ENCODE data around the gene TTC33. TPM values are rescaled to one million over a fixed set of nuclear protein-coding genes. Genes with fewer than 3 reads are reported as not detected.

The TTC33 gene
- total RNA-seq, 1 donor from 2014 or later: 19.3 TPM

DNA sequence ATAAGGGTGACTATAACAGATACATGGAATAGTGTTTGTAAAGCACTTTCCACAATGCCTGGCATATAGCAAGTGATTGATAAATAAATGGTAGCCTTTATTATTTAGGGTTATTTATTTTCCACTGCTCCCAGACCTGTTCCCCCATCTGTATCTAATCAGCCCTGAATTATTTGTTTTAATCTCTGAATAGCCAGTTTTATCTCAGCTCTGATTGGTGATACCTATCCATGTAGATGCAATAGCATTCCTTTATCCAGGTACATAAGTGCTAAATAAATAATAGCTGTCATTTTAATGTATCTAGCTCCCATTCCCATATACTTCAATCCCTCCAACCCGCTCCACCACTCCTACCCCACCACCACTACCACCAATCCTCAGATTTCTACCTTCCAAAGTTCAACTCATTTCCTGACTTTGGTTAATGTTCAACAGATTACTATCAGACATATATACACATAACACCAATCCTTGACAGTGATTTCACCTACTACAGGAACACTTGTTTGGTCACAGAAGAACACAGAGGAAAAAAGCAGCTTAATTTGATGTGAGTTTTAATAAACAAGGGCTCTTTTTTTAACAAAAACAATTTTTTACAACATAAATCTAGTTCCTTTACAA lies 28.4 kb upstream of the TTC33 start:
- intact Hi-C loops (cut with DNase I): no loop called here
- DNase-seq (ENCODE audit: missing footprints): no peak
- no peak for ATAC-seq

DNA sequence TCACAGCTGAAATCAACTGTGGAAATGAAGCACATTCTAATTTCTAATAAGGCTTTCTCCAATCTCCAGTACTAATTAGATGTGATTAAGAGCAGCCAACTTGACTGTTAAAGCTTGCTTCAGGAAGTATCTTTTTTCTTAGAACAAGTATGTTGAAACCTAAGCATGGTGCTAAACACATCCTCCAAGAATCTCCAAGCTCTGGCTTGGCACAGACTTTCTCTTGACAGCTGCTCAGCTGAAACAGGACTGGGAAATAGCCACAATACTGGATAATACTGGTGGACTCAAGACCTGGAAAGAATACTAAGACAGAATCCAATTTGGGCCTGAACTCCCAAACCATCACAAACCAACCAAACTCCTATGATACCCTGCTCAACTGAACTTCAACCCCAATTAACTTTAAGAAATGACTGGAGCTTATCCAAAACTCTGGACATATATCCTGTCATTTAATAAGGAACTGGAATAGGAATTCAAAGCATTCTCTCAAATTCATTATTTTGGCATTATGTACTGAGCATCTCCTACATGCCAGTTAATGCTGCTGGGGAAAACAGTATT lies 26.2 kb upstream of the TTC33 start:
- ATAC-seq: peak; percentile 94
- DNase-seq (ENCODE audit: missing footprints): no peak
- intact Hi-C loops (cut with DNase I): no loop called here

DNA sequence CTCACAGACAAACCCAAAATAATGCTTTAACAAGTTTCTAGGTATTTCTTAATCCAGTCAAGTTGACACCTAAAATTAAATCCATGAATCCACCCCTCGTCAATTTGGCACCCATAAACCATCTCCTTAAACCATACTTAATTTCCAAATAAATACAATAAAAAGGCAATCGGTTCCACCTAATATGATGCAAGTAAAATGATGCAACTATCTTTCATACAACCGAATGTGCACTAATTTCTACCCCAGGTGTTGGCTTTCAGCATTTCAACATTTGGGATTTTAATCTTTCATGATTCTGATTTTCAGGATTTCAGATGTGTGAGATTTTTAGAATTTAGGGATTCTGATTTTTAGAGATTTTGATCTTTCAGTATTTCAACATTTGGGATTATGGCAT lies 25.1 kb upstream of the TTC33 start:
- intact Hi-C loops (cut with DNase I): no loop called here
- DNase-seq (ENCODE audit: missing footprints) (no peak), ATAC-seq (no peak)

DNA sequence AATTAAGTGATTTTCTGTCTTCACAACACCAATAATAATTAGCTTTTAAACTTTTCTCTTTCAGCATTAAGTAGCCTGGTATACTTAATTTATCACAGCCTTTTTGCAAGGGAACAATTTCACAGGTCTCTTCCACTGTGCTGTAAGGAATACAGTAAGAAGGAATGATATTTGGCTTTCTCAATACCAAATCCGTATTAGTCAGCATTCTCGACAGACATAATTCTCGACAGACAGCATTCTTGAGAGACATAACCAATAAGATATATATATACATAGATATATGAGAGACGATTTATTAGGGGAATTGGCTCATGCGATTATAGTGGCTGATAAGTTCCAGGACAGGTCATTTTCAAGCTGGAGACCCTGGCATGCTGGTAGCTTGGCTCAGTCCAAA lies 24.4 kb upstream of the TTC33 start:
- DNase-seq (ENCODE audit: missing footprints) (no peak), ATAC-seq (no peak)
- intact Hi-C loops (cut with DNase I): no loop called here

DNA sequence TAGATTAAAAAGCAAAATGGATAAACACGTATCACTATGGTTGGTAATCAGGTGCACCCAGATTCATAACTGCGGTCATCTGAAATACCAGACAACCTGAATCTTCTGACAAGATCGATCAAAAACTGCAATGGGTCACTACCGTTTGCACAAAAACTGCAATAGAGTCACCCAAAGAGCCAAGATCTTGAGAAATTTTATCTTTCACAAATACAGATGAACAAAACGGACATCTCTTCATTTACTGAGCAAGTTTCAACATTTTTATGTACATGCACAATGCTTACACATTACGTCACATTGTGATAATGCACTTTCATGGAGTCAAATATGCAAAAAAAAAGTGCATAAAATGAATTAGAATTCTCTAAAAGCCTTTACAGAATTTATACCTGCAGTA lies 23.8 kb upstream of the TTC33 start:
- DNase-seq (ENCODE audit: missing footprints): no peak
- intact Hi-C loops (cut with DNase I): no loop called here
- ATAC-seq: no peak

DNA sequence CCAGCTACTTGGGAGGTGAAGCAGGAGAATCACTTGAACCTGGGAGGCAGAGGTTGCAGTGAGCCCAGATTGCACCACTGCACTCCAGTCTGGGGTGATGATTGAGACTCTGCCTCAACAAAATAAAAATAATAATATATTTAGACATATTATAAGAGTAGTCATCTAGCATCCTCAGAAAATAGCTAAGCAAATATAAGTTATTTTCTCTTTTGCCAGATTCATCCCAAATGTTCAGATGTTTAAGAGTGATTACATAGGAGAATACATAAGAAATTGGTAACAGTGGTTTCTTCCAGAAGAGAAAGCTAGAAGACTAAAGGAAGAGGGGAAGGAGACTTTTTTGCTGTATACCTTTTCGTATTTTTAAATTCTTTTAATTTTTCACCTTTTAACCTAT lies 22.4 kb upstream of the TTC33 start:
- intact Hi-C loops (cut with DNase I): no loop called here
- ATAC-seq: no peak
- no peak for DNase-seq (ENCODE audit: missing footprints)

DNA sequence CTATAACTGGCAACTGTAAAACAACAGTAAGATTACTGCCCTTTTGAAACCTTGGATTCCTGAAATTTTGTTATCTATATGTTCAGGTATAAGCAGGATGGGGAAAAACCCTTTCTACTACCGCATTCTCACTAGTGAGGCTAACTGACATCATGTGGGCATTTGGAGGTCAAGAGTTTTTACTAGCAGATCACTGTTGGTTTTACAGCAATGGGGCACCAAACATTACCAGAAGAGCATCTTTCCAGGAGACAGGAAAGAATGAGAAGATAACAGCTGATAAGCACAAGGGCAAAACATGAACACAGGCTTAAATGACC lies 20.9 kb upstream of the TTC33 start:
- intact Hi-C loops (cut with DNase I): no loop called here
- no peak for DNase-seq (ENCODE audit: missing footprints)
- ATAC-seq: no peak

DNA sequence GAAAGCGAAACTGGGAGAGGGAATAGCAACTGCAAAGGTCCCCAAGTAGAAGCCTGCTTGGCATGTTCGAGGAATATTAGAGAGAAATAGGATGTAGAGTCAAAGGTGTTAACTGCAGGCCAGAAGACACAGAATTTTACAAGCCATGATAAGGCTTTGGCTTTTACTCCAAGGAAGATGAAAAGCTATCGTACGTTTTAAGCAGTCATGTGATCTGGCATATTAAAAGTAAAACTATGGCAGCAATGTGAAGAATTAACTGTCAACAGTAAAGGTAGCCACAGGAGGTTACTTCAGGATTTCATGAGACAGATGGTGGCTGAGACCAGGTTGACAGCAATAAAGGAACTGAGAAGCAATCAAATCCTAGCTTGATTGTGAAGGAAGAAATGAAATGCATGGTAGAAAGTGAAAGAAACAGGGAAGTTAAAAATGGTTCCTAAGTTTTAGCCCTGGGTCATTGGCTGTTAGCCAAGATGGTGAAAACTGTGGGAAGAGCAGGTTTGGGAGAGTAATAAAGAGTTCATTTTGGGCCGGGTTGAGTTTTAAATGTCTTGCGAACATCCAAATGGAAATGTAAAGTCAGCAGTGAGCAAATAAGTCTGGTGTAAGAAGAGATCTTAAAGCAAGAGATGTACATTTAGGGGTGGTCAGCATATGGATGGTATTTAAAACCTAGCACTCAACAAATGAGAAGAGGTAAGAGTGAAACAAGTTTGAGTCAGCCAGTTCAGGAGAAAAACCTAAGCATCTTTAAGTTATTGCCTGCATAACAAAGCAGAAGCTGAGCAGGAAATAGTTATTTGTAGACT lies 20.3 kb upstream of the TTC33 start:
- intact Hi-C loops (cut with DNase I): no loop called here
- ATAC-seq (no peak), DNase-seq (ENCODE audit: missing footprints) (no peak)

DNA sequence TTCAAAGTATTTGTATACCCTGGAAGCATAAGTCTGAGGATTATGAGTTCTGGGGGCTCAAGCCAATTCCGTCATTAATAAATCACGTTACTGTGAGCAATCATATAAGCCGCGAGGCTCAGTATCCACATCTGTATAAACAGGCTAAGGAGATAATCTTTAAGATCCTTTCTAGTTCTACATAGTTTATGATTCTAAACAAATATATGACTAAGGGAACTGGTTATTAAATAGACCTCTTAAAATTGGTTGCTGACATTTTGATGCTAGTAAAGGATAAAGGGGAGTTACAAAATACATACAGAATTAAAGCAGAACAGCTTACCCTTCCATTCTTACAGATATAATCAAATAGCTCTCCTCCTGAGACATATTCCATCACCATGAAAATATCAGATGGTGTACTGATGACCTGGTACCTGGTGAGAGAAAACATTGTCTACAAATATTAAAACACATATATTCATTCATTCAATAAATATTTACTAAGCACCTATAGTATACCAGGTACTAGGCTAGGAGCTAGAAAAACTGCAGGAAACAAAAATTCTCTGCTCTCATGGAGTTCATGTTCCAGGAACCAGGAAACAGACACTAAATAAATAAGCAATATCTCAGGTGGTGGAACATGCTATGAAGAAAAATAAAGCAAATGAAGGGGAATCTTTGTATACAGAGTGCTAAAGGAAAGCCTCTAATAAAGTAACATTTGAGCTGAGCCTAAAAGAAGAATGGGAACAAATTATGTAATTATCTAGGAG lies 19.5 kb upstream of the TTC33 start:
- DNase-seq (ENCODE audit: missing footprints) (no peak), ATAC-seq (no peak)
- intact Hi-C loops (cut with DNase I): no loop called here

DNA sequence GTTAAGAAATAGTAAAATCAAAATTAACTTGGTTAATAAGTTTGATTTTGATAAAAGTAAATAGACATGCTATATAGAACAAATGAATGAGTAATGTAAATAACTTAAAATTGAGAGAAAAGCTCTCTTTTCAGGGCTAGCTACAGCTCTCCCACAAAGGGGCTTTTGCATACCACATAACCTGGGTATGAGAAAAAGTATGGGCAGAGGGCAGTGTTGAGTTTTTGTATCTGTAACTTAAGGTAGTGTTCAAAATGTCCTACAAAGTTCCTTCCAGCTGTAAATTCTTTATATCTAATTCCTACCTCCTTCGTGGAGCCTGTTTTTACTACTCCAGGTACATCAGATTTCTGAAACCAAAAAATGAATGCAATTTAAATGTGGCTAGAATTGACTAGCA lies 18.9 kb upstream of the TTC33 start:
- intact Hi-C loops (cut with DNase I): no loop called here
- ATAC-seq (no peak), DNase-seq (ENCODE audit: missing footprints) (no peak)

DNA sequence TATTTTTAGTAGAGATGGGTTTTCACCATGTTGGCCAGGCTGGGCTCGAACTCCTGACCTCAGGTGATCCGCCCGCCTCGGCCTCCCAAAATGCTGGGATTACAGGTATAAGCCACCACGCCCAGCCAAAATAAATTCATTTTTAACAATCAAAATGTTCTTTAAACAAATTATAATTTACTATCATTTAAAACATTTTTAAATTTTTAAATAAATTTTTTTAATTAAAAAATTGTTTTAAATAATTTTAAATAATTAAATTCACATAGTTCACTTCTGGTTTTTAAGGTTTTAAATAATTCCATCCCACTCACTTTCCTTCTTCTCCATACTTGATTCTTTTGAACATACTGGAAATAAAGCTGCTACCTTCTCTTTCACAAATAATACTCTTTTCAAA lies 15.0 kb upstream of the TTC33 start:
- ATAC-seq: no peak
- intact Hi-C loops (cut with DNase I): no loop called here
- DNase-seq (ENCODE audit: missing footprints): no peak

DNA sequence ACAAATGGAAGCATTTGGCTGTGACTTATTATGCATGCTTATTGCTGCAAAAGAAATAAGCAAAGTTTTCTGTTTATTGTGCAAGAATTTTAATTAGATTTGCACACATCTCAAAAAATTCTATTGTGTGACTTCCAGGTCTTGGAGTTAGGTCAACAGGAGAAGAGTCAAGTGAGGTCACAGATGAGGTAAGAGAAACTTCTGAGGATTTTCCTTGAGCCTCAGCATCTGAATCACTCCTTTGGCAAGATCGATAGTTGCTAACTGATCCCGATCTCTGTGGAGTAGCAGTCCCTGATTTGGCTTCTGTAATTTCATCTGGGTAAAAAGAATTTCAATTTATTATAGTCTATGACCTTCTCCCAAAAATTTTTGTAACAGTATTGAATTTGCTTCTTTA lies 6.9 kb upstream of the TTC33 start:
- intact Hi-C loops (cut with DNase I): no loop called here
- DNase-seq (ENCODE audit: missing footprints) (no peak), ATAC-seq (no peak)

DNA sequence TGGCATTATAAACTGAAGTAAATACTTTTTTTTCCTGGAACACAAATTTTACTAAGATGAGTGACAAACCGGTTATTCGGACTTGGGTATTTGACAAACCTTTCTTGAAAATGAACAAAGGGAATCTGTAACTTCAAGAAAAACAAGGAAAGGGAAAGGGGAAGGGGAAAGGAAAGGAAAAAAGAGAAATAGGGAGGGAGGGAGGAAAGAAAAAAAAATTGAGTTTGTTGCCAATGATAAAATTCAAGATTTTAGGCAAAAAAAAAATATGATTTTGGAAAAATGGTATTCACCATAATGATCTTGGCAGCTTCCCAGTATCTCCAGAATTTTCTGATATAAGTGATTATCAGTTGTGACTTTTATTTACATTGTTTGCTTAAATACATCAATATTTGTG lies 1.6 kb upstream of the TTC33 start:
- DNase-seq (ENCODE audit: missing footprints) (no peak), ATAC-seq (no peak)
- intact Hi-C loops (cut with DNase I): no loop called here

DNA sequence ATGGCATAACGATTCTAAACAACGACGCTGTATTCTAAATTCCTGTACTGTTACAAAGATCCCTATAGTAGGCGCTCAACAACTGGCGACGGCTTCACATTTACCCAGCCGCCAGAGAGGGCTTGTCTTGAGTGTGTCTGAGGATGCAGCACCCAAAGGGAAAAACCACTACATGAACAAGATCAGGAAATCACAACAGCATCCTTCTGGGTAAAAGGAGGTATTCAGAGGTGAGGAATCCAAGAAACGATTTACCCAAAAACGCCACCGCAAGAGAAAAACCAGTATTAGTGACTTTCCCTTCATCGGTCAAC lies 711 bp downstream of the TTC33 start:
- peak; percentile 72 for DNase-seq (ENCODE audit: missing footprints)
- intact Hi-C loops (cut with DNase I): loop anchor here (1.0 to 2.0 kb wide), 3 partner anchors 43 to 124 kb away; partner anchors contain the start of genes PRKAA1 and RPL37
- ATAC-seq: peak; percentile 92

DNA sequence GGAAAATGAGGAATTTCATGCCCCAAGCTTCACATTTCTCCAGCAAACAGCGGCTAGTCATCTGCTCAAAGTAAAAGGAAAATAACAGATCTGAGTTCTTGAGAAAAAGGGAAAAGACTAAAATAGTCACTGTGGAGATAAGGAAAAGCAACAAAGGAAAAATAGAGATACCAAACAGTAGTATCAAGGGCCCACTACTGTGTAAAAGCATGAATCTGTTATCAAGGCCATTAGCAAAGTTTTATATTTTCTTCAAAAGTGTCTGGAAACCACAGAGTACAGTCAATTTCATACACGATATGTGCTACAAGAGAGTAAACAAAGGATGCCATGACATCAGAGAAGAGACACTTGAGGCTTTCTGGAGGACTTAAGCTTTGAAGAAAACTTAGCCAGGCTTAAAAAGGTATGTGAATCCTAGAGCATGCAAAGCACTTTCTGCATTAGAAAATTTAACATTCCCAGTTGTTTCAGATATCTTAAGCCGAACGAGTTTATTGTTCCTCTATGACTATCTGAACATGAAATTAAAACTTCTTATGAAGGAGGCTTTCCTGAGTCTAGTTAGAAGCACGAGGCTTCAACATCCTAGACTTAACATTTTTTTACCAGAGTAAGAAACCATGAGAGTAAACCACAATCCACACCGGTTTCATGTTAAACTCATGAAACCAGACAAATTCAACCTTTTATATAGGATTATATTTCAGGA lies 1.2 kb downstream of the TTC33 start:
- no peak for ATAC-seq
- intact Hi-C loops (cut with DNase I): loop anchor here (1.0 to 2.0 kb wide), 3 partner anchors 44 to 124 kb away; partner anchors contain the start of genes PRKAA1 and RPL37
- DNase-seq (ENCODE audit: missing footprints): no peak

DNA sequence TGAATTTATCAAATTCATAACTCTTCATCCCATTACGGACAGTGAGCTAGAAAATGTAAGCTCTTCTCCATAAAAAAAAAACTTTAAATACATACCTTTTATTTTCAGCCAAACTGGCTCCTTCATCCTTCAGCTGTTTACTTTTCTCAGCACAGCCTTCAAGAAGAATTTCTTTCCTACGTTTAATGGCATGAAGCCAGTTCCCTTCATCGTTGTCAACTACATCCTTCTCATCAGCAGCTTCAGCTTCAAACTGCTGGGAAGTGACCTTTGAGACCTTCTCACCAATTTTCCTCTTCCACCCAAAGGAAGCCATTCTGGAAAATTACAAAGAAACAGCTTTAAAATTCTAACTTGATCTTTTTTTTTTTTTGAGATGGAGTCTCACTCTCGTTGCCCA lies 9.1 kb downstream of the TTC33 start:
- no peak for ATAC-seq
- intact Hi-C loops (cut with DNase I): no loop called here

DNA sequence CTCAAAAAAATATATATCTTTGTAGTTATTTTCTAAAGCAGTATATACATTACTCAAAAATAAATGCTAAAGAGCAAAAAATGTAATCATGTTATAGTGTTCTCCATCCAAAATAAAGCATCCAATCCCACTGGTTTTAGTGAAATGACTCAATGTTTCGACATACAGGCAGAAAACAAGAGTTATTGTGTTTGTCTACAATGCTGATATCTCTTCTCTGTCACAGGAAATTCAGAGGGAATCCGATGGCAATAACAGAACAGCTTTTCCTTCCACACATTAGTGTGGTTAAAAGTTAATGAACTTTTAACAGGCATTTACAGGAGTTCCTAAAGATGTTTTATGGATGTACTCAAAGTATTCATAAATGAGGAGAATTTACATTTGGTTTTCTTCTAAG lies 12.0 kb downstream of the TTC33 start:
- no peak for DNase-seq (ENCODE audit: missing footprints)
- no peak for ATAC-seq
- intact Hi-C loops (cut with DNase I): no loop called here

More for the DNA sequence above, 9.1 kb downstream of the TTC33 start:
- DNase-seq (ENCODE audit: missing footprints): no peak

DNA sequence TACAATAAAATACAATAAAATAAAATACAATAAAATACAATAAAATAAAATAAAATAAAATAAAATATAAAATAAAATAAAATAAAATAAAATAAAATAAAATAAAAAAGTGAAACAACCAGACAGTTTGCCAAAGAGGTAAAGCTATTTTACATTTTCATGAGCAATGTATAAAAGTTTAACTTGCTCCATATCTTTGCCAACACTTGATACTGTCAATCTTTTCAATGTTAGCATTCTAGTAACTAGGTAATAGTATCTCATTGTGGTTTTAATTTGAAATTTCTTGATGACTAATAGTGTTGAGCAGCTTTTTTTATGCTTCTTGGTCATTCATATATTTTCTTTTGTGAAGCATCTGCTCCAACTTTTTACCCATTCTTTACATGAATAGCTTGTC lies 17.3 kb downstream of the TTC33 start:
- intact Hi-C loops (cut with DNase I): loop anchor here (5.0 to 10.0 kb wide), 3 partner anchors 791 to 1154 kb away; no protein-coding TSS in a partner anchor
- no peak for DNase-seq (ENCODE audit: missing footprints)
- no peak for ATAC-seq
